GM23338 (cell line): ENCODE results near the gene TMX2. TPM values are rescaled to one million over a fixed set of nuclear protein-coding genes. Genes with fewer than 3 reads are reported as not detected.

Experiments
- ATAC-seq: fragments of 200-7000 bp; cut with Tn5 transposase; 3 replicates; pipeline ENCODE4 v1.9.1; 2020
- DNase-seq: peaks from one replicate; pipeline ENCODE4 v3.0.0-alpha.2; 2015; ENCODE audit warnings: low spot score
- H2AFZ ChIP-seq: fragments of 200-600 bp; sonication (generic); 2 replicates; pipeline ENCODE4 v1.8.0; 2016; ENCODE audit warnings: antibody characterized with exemption, mild to moderate bottlenecking, moderate library complexity
- H3F3A ChIP-seq: fragments of 200-600 bp; sonication (generic); replicated peaks from 2 replicates; pipeline ENCODE4 v1.8.0; 2017; ENCODE audit warnings: antibody characterized with exemption, mixed run types, low read depth
- H3K27ac ChIP-seq: fragments of 200-600 bp; sonication (generic); 2 replicates; pipeline ENCODE4 v1.6.1; 2016; ENCODE audit warnings: low read depth
- H3K27me3 ChIP-seq: fragments of 200-600 bp; sonication (generic); 2 replicates; pipeline ENCODE4 v1.8.0; 2016; ENCODE audit warnings: mild to moderate bottlenecking, mixed run types, moderate library complexity; ENCODE audit not compliant: insufficient read depth
- H3K36me3 ChIP-seq: fragments of 200-600 bp; sonication (generic); 2 replicates; pipeline ENCODE4 v1.8.0; 2016; ENCODE audit warnings: mild to moderate bottlenecking; ENCODE audit not compliant: insufficient read depth
- H3K4me1 ChIP-seq: fragments of 200-600 bp; sonication (generic); 2 replicates; pipeline ENCODE4 v1.8.0; 2016; ENCODE audit warnings: mild to moderate bottlenecking, moderate library complexity; ENCODE audit not compliant: insufficient read depth
- H3K4me2 ChIP-seq: fragments of 200-600 bp; sonication (generic); 2 replicates; pipeline ENCODE4 v1.7.1; 2017; ENCODE audit warnings: mixed run types
- H3K4me3 ChIP-seq: fragments of 200-600 bp; sonication (generic); 2 replicates; pipeline ENCODE4 v1.6.1; 2016; ENCODE audit warnings: mixed run types
- H3K79me2 ChIP-seq: fragments of 200-600 bp; sonication (generic); replicated peaks from 2 replicates; pipeline ENCODE4 v1.8.0; 2017; ENCODE audit warnings: mild to moderate bottlenecking; ENCODE audit not compliant: insufficient read depth
- H3K9me2 ChIP-seq: fragments of 200-600 bp; sonication (generic); 2 replicates; pipeline ENCODE4 v1.8.0; 2017; ENCODE audit not compliant: insufficient read depth
- H4K20me1 ChIP-seq: fragments of 200-600 bp; sonication (generic); replicated peaks from 2 replicates; pipeline ENCODE4 v1.8.0; 2017; ENCODE audit warnings: mild to moderate bottlenecking; ENCODE audit not compliant: insufficient read depth
- H3K27ac Mint-ChIP-seq: 2 replicates; pipeline ENCODE4 v1.8.0; 2020; ENCODE audit warnings: inconsistent platforms, mild to moderate bottlenecking, moderate library complexity, mixed read lengths
- H3K27me3 Mint-ChIP-seq: 3 replicates; pipeline ENCODE4 v1.8.0; 2022; ENCODE audit warnings: low read depth, mild to moderate bottlenecking, moderate library complexity, mixed read lengths, inconsistent platforms; ENCODE audit not compliant: insufficient read depth, poor library complexity
- H3K36me3 Mint-ChIP-seq: 3 replicates; pipeline ENCODE4 v1.8.0; 2021; ENCODE audit warnings: low read depth, mild to moderate bottlenecking, inconsistent platforms, moderate library complexity, mixed read lengths
- H3K4me1 Mint-ChIP-seq: 3 replicates; pipeline ENCODE4 v1.8.0; 2020; ENCODE audit warnings: mild to moderate bottlenecking, inconsistent platforms, mixed read lengths
- H3K4me3 Mint-ChIP-seq: 3 replicates; pipeline ENCODE4 v1.8.0; 2021; ENCODE audit warnings: moderate library complexity, mild to moderate bottlenecking, inconsistent platforms, mixed read lengths
- H3K9me3 Mint-ChIP-seq: 3 replicates; pipeline ENCODE4 v1.8.0; 2020; ENCODE audit warnings: moderate library complexity, mild to moderate bottlenecking, inconsistent platforms, mixed read lengths
- CREB1 ChIP-seq: fragments of 250-450 bp; sonication (Bioruptor Pico); IDR thresholded peaks from 2 replicates; pipeline ENCODE4 v1.5.0; 2020; ENCODE audit warnings: low read depth, mild to moderate bottlenecking, moderate library complexity
- EZH2 ChIP-seq: fragments of 200-600 bp; sonication (generic); IDR thresholded peaks from one replicate; pipeline ENCODE4 v1.8.0; 2017; ENCODE audit warnings: antibody characterized with exemption, mild to moderate bottlenecking, low read depth; ENCODE audit not compliant: unreplicated experiment
- EZH2phosphoT487 ChIP-seq: fragments of 200-600 bp; sonication (generic); IDR thresholded peaks from one replicate; pipeline ENCODE4 v1.8.1; 2018; ENCODE audit warnings: antibody characterized with exemption; ENCODE audit not compliant: unreplicated experiment
- JUNB ChIP-seq: IDR thresholded peaks from one replicate; pipeline ENCODE4 v1.6.1; 2016; ENCODE audit warnings: antibody characterized with exemption; ENCODE audit not compliant: unreplicated experiment
- POLR2AphosphoS5 ChIP-seq: IDR thresholded peaks from 2 replicates; pipeline ENCODE4 v1.6.1; 2016; ENCODE audit warnings: antibody characterized with exemption, low read depth
- ZNF114 ChIP-seq: fragments of 250-450 bp; sonication (Bioruptor Pico); IDR thresholded peaks from 2 replicates; pipeline ENCODE4 v1.5.0; 2020; ENCODE audit warnings: mild to moderate bottlenecking, moderate library complexity
- ZNF331 ChIP-seq: fragments of 250-450 bp; sonication (Bioruptor Pico); IDR thresholded peaks from 2 replicates; pipeline ENCODE4 v1.5.0; 2020; ENCODE audit warnings: low read depth, mild to moderate bottlenecking, moderate library complexity
- polyA plus RNA-seq: library from polyadenylated mRNA; unstranded; fragments of >200 nt; fragmentation: Nextera tagmentation; extraction: Ambion mirVana; gene quantifications from 2 replicates; pipeline ENCODE4 v1.2.1, GENCODE V29; 2016
- total RNA-seq: library from RNA; depleted of rRNA; stranded (reverse); fragments of >200 nt; shearing (Covaris generic); gene quantifications from 2 replicates; pipeline ENCODE4 v1.2.3, GENCODE V29; 2014
- TF ChIP-seq, protein P1 (sequence below): IDR thresholded peaks from one replicate; pipeline ENCODE4 v1.6.1; 2018; ENCODE audit warnings: antibody characterized with exemption; ENCODE audit not compliant: unreplicated experiment
- TF ChIP-seq, protein P2 (sequence below), 2 experiments: fragments of 200-600 bp in 1 of 2; sonication (generic) in 1 of 2; conservative IDR thresholded peaks; 2 replicates each; pipeline versions ENCODE4 v1.5.1 to v1.6.1; 2016 to 2017; ENCODE audit warnings: antibody characterized with exemption in 2 of 2, low read depth in 2 of 2, mild to moderate bottlenecking in 2 of 2, moderate library complexity in 1 of 2
- TF ChIP-seq, protein P3 (sequence below): IDR thresholded peaks from 2 replicates; pipeline ENCODE4 v1.6.1; 2016; ENCODE audit warnings: antibody characterized with exemption

TMX2 gene
- total and polyA plus RNA-seq, 2 experiments from 2014 or later, result 59.2 to 69.3 TPM

DNA sequence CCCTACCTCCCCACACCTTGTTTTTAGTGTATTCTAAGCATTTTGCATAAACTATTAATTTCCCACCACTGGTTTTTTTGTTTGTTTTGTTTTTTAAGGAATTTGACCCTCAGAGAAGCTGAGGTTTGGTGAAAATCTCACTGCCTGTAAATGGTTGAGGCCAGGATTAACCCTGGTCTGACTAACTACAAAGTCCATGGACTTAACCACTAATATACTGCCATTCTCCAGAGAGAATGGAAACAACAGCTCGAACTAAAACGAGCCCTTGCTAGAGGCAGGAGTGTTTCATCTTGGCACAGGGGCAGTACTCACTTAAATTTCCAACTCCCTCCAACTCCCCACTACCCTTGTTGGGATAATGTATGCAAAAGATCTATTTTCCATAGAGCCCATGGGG is 52.2 kb downstream of the TMX2 start (continued):
- TF ChIP-seq, protein P1, sequence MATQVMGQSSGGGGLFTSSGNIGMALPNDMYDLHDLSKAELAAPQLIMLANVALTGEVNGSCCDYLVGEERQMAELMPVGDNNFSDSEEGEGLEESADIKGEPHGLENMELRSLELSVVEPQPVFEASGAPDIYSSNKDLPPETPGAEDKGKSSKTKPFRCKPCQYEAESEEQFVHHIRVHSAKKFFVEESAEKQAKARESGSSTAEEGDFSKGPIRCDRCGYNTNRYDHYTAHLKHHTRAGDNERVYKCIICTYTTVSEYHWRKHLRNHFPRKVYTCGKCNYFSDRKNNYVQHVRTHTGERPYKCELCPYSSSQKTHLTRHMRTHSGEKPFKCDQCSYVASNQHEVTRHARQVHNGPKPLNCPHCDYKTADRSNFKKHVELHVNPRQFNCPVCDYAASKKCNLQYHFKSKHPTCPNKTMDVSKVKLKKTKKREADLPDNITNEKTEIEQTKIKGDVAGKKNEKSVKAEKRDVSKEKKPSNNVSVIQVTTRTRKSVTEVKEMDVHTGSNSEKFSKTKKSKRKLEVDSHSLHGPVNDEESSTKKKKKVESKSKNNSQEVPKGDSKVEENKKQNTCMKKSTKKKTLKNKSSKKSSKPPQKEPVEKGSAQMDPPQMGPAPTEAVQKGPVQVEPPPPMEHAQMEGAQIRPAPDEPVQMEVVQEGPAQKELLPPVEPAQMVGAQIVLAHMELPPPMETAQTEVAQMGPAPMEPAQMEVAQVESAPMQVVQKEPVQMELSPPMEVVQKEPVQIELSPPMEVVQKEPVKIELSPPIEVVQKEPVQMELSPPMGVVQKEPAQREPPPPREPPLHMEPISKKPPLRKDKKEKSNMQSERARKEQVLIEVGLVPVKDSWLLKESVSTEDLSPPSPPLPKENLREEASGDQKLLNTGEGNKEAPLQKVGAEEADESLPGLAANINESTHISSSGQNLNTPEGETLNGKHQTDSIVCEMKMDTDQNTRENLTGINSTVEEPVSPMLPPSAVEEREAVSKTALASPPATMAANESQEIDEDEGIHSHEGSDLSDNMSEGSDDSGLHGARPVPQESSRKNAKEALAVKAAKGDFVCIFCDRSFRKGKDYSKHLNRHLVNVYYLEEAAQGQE, result no peak
- TF ChIP-seq, protein P2, sequence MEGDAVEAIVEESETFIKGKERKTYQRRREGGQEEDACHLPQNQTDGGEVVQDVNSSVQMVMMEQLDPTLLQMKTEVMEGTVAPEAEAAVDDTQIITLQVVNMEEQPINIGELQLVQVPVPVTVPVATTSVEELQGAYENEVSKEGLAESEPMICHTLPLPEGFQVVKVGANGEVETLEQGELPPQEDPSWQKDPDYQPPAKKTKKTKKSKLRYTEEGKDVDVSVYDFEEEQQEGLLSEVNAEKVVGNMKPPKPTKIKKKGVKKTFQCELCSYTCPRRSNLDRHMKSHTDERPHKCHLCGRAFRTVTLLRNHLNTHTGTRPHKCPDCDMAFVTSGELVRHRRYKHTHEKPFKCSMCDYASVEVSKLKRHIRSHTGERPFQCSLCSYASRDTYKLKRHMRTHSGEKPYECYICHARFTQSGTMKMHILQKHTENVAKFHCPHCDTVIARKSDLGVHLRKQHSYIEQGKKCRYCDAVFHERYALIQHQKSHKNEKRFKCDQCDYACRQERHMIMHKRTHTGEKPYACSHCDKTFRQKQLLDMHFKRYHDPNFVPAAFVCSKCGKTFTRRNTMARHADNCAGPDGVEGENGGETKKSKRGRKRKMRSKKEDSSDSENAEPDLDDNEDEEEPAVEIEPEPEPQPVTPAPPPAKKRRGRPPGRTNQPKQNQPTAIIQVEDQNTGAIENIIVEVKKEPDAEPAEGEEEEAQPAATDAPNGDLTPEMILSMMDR (conservative IDR thresholded peaks at IDR 0.05; ENCODE audit: low read depth in 2 of 2), result no peak

DNA sequence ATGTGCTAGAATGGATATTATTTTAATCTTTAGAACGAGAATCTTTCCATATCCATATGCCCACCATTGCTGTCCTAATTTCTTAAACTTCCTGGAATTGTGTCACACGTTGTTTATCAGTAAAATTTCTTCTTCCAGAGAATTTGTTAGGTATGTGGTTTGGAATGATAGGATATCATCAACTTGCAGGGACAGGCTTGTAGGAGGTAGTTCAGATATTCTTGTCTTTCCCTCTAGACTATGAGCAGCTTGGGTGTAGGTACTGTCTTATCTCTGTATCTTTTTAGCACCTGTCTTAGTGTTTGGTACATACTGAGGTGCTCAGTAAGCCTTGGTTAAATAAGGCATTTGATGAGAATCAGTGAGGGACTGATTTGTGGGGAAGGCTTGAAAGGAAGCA is 52.6 kb downstream of the TMX2 start:
- H3K9me3 Mint-ChIP-seq, result no peaks in the 10 kb centered on the region
- TF ChIP-seq, protein P1, result no peak
- no peak for TF ChIP-seq ZNF114 (CRISPR knock-in tag)
- no peak for TF ChIP-seq JUNB
- TF ChIP-seq CREB1, result no peak
- no peak for TF ChIP-seq POLR2AphosphoS5
- no peak for TF ChIP-seq EZH2phosphoT487
- no peak for TF ChIP-seq ZNF331 (CRISPR knock-in tag)
- TF ChIP-seq EZH2, result no peak
- TF ChIP-seq, protein P3, sequence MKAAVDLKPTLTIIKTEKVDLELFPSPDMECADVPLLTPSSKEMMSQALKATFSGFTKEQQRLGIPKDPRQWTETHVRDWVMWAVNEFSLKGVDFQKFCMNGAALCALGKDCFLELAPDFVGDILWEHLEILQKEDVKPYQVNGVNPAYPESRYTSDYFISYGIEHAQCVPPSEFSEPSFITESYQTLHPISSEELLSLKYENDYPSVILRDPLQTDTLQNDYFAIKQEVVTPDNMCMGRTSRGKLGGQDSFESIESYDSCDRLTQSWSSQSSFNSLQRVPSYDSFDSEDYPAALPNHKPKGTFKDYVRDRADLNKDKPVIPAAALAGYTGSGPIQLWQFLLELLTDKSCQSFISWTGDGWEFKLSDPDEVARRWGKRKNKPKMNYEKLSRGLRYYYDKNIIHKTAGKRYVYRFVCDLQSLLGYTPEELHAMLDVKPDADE, result no peak
- TF ChIP-seq, protein P2 (conservative IDR thresholded peaks at IDR 0.05; ENCODE audit: low read depth in 2 of 2), result no peak

More for the DNA sequence above, 52.6 kb downstream of the TMX2 start:
- Histone ChIP-seq H3K4me2 (peak overlapping the region; percentile 82), H3K9me2 (no peaks in the 10 kb centered on the region), H2AFZ (no peak overlapping the region), H3F3A (no peaks in the 10 kb centered on the region), H3K36me3 (no peaks in the 10 kb centered on the region), H3K4me1 (peaks cover 17% of the 10 kb centered on the region), H3K4me3 (peak overlapping the region; percentile 62; the same call in 1 of the 2 replicates), H3K27me3 (no peaks in the 10 kb centered on the region), H3K27ac (no peak overlapping the region), H3K79me2 (peaks cover 82% of the 10 kb centered on the region), H4K20me1 (peaks cover 20% of the 10 kb centered on the region)
- Mint-ChIP-seq H3K27ac (no peak overlapping the region), H3K4me1 (peaks cover 32% of the 10 kb centered on the region), H3K27me3 (peaks cover 8% of the 10 kb centered on the region), H3K36me3 (peaks cover 19% of the 10 kb centered on the region), H3K4me3 (peak overlapping the region; percentile 98)
- DNase-seq, result no peak
- ATAC-seq, result no peak
